Stimulated activated CD4-positive, alpha-beta T cell treated with anti-CD3 and anti-CD28 coated beads, Interleukin-4, amount 100 ng/mL, for 1 hour (primary cell): ENCODE data around the gene F13B.
"Not testable (repeated sequence)": the region's sequence is repeated elsewhere in the genome, so short reads cannot be mapped to it uniquely, and the experiment has no call there.

Experiments
- DNase-seq: peaks from one replicate; pipeline ENCODE4 v3.0.0-alpha.2; 2020

F13B gene, protein sequence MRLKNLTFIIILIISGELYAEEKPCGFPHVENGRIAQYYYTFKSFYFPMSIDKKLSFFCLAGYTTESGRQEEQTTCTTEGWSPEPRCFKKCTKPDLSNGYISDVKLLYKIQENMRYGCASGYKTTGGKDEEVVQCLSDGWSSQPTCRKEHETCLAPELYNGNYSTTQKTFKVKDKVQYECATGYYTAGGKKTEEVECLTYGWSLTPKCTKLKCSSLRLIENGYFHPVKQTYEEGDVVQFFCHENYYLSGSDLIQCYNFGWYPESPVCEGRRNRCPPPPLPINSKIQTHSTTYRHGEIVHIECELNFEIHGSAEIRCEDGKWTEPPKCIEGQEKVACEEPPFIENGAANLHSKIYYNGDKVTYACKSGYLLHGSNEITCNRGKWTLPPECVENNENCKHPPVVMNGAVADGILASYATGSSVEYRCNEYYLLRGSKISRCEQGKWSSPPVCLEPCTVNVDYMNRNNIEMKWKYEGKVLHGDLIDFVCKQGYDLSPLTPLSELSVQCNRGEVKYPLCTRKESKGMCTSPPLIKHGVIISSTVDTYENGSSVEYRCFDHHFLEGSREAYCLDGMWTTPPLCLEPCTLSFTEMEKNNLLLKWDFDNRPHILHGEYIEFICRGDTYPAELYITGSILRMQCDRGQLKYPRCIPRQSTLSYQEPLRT

DNA sequence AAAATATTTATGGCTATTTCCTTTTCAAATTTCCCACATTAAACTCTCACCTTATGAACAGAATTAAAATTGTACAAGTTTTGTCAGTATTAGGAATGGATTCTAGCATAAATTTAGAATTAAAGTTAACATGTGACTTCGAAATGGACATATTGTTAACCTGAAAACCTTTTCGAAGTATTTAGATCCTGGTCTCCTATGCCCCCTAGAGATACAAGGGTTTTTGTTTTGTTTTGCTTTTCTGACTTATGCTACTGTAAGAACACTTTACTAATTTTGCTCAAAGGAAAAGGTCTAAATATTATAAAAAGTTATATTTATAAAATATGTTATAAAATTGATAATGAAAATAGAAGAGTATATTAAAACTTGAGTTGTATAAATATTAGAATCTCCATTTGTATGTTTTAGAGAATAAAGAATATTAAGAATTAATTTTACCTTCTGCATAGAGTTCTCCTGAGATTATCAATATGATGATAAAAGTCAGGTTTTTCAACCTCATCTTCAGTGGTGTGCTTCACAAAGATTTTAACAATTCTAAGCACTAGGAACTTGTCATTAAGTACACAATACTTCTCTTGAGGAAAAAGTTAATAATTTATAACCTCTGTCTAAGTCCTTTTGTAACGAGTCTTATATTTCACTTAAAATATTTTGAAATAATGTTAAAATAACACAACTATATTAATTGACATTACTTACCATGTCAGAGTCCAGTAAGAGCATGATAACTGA, at the start of gene F13B:
Gene F13B, minus strand, starts transcription at position 542 of the 738 bp plus-strand sequence. Its CDS starts 37 bp downstream, at position 505.
- DNase-seq = no peak

DNA sequence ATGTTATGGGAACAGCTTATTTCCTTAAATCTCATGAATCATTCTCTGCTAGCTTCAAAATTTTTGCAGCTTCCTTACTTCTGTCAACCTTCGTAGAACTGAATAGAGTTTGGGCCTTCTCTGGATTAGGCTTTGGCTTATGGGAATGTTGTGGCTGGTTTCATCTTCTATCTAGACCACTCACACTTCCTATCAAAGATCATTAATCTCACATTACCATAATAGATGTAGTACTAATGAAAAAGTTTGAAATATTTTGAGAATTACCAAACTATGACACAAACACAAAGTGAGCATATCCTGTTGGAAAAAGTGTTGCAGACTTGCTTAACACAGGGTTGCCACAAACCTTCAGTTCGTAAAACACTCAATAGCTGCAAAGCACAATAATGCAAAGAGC, 49.1 kb upstream of the F13B start:
- no peak for DNase-seq

DNA sequence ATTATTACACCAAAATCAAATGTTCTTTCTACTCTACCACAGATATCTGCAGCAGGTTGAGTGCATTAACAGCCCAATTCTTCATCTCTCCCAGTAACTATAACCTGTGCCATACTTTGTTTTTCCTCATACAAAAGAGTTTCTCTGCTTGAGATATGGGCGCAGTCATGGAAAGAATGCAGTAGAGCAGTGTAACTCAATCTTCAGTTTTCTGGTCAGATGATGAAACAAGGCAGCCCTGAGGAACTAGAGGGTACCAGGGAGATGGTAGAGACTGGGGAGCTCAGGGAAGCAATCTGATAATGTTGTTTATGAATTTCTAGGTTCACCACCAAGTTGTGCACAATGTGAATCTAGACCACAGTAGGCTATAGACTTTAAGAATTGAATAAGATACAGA, 39.8 kb upstream of the F13B start:
- no peak for DNase-seq

DNA sequence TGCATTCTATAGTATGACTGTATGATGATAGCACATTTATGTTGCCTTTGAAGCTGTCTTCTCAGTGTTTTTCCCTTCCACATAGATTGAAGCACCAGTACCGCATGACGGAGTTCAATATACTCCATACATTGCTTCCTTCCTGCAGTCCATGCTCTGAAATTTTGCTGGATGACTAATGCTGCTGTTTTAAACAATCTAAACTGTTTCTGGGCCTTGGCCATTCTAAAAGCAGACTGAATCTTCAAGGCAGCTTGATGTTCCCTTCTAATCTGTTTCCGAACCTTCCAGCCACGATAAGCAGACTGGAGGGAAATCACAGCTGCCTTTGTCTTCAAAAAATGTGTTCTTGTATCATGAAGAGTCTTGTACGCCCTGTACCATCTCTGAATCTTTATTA, 36.2 kb upstream of the F13B start:
- no peak for DNase-seq

DNA sequence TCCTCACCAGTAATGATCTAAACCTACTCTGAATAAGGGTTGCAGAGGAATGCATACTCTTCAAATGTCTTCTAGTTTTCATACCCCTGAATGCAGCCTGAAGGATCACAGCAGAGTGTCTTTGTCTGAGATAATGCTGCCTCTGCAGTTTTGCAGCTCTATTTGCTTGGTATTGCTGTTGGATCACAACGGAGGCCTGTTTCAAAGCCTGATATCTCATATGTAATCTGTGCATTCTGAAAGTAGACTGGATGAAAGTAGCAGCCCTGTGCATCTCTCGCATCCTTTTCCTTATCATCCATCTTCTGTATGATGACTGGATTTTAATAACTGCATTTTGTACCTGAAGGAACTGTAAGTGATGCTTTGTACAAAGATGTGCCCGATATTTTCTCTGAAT, 34.9 kb upstream of the F13B start:
- DNase-seq = no peak

DNA sequence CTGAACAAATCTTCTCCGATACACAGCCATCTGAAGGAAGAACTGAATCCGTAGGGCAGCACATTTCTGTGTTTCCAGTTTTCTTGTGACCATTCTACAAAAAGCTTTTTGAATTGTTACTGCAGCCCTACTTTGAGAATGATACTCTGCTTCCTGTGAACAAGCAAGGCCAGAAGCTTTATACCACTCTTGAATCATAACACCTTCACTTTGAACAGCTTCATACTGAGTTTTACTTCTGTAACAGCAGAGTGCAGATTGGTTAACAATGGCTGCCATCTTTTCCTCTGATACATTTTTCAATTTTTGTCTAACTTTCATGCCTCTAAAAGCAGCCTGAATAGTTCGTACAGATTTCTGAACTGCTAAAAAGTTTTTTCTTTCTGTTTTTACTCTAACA, 33.6 kb upstream of the F13B start:
- DNase-seq = no peak

DNA sequence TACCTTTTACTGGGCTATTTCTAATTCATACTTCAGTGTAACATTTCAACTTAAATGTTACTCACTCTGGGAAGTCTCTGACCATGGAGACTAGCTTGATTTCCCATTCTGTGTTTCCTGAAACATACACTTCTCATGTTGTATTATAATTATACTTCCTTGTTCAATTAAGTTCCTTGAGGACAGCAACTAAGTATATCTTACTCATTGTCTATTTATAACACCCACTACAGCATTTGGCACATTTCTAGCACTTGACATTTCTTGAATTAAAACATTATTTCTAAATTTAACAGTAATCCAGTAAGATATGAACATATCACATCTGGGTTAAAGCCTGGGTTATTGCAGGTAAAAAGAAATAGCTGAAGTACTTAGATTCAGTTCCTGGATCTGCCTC, 32.4 kb upstream of the F13B start:
- no peak for DNase-seq

DNA sequence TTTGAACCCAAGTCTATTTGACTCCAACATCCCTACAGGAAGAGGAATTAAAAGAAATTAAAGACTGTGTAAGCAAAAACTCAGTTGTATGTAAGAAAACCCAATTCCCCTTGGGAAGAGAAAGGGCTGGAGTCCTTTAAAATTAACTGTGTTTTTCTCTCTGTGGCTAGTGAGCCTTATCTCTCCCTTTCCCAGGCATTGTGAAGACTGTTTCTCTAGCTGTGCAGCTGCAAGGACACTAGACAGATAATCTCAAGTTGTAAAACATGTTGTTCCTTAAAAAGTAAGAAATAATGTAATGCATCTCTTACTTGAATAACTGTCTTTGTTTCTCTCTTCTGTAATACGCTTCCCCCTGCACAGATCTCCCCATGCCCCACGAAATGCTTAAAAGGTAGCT, 29.9 kb upstream of the F13B start:
- not testable (repeated sequence) for DNase-seq

DNA sequence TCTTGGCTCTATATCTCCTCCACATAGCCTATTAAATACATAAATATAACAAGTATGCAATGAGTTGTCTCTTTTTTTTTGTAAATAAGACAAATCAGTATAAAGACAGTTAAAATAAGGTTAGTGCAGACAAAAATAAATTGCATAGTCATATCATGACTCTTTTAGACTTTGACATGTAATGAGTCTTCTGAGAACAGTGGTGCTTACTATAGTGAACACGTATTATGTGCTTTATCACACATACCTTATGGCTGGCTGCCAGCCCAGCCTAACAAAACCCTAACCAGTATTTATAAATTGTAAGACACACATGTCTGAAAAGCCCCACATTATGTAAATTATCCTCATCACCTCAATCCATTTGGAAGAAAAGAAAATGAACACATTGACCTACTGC, 29.1 kb upstream of the F13B start:
- no peak for DNase-seq

DNA sequence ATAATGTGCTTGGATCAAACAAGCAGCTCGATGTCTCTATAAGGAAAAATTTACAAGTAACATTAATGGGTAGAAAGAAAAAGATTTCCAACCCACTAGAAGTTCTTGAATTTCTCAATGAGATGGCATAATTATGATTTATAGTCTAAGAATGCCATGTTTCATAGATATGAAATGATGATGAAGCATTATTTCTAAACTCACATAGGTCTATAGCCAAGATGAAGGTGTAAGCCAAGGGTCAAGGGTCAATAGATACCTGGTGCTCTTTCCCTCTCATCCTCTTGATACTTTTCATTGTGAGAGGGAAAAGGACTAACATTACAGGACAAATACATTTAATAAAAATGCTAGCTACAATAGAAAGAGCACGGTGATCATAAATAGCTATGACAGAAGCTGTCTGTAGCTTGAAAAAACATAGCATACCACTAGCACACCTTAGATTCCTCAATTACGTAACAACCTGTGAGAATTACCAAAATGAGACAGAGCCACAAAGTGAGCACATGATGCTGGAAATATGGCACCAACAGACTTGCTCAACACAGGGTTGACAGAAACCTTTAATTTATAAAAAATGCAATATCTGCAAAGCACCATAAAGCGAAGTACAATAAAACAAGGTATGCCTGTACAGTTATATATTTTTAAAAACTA, 26.3 kb upstream of the F13B start:
- no peak for DNase-seq

DNA sequence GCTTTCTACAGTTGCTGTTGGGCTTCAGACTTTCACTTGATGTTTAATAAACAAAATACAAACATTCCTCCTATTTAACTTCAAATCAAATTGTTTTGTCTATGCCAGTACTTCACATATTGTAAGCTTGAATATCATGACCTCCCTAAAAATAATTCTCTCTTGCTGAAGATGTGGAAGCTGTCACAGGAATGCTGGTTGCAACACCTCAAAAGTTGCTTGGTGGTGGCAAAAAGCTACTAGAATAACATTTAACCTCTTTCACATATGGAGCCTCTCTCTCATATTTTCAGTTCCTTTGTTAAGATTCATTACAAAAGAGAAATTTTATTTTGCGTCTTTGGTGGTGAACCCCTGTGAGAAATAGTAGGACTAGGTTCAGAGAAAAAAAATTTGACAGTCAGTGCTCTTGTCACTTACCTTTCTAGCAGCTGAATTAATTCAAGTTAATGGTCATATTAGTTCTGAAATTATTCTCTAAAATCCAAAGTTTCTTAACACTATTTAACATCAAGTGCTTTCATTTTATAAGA, 25.5 kb upstream of the F13B start:
- DNase-seq = no peak

DNA sequence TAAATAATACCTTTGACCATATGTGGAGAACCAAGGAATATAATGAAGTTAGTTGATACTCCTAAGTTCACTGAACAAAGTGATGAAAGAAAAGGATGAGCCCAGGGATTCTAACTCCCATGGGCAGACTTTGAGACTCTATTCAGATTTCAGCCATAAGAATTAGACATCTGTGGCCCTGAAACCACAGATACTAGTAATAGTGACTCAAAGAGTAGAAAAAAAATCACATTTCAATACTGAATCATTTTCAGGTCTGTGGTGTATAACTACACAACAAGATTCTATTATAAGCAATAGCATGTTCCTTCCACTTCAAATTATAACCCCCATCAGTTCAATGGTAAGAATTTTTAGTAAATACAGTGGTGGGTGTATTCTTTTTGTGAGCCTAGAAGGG, 16.4 kb upstream of the F13B start:
- no peak for DNase-seq

DNA sequence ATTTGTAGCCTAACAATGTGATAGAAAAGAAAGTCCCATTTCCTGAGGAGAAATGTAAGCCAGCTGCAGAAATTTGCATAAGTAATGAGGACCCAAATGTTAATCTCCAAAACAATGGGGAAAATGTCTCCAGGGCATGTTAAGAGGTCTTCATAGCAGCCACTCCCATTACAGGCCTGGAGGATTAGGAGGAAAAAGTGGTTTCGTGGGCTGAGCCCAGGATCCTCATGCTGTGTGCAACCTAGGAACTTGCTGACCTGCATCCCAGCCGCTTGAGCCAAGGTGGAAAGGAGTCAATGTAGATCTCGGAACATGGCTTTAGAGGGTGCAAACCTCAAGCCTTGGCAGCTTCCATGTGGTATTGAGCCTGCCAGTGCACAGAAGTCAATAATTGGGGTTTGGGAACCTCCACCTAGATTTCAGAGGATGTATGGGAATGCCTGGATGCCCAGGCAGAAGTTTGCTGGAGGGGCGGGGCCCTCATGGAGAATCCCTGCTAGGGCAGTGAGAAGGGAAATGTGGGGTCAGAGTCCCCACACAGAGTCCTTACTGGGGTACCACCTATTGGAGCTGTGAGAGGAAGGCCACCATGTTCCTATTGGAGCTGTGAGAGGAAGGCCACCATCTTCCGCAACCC, 14.2 kb upstream of the F13B start:
- DNase-seq = no peak

DNA sequence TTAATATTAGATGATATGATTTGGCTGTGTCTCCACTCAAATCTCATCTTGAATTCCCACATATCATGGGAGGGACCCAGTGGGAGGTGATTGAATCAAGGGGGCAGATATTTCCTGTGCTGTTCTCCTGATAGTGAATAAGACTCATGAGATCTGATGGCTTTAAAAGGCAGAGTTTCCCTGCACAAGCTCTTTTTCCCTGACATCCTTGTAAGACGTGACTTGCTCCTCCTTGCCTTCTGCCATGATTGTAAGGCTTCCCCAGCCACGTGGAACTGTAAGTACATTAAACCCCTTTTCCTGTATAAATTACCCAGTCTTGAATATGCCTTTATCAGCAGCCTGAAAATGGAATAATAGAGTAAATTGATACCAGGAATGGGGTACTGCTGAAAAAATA, 13.3 kb upstream of the F13B start:
- DNase-seq = no peak

DNA sequence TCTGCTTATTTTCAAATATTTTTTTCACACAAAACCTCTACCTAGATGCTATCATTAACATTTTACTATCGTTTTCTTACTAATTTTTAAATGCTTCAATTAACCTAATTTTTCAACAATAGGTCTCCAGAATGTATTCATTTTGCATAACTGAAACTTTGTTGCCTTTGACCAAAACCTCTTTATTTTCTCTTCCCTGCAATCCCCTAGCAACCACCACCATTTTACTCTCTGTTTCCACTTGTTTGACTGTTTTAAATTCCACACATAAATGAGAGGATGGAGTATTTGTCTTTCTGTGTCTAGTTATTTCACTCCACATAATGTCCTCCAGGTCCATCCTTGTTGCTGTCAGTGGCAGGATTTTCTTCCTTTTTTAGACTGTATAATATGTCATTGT, 9.5 kb upstream of the F13B start:
- DNase-seq = no peak

DNA sequence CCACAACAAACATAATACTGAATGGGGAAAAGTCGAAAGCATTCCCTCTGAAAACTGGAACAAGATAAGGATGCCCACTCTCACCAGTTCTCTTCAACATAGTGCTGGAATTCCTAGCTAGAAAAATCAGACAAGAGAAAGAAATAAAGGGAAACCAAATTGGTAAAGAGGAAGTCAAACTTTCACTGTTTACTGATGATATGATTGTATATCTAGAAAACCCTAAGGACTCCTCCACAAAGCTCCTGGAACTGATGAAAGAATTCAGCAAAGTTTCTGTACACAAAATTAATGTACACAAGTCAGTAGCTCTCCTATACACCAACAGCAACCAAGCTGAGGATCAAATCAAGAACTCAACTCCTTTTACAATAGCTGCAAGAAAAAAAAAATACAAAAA, 6.9 kb upstream of the F13B start:
- no peak for DNase-seq

DNA sequence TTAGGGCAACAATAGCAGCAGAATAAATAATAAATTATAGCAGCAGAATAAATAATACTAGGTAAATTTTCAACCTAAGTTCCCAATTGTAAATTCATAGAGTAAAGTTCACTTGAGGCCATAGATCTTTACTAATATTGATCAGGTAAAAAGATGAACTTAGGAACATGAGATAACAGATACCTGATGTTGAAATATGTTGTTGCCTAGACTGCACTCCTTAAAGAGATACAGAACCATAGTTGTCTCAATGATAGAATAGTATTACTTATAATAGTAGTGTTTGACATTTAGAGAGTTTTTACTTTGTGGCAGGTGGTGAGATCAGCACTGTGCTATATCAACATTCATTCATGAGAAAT, 378 bp upstream of the F13B start:
- DNase-seq = no peak

DNA sequence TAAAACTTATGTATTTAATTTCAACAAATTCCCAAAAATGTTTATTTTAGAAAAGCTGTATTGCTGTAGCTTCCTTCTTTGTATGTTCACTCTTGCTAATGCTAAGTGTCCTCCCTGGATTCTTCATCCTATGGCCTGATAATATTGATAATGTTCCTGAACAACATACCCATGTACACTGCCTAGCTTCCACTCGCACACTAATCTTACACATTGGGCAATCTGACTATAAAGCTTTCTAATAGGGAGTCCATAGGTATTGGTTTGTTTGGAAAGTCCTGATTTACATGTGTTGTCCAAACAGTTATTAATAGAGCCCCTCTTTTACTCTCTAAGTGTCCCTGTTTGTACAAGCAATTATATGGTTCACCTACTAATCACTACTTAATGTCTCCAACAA, 783 bp downstream of the F13B start:
- no peak for DNase-seq

DNA sequence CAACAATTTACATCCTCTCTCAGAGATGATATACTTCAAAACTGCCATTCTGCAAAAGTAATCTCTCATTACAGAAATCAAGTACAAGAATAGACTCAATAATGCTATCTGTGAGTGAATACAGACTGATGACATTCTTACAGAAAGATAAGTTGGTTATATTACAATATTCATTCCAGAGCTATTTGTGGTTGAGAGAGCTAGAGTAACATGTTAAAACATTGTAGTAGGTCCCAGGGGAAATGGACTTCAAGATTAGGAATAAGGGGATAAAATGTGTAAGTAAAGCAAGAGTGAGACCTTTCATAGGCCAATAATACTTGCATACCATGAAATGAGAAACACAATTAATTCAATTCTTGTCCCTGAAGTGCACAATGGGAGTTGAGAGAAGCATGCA, 1.5 kb downstream of the F13B start:
- no peak for DNase-seq

DNA sequence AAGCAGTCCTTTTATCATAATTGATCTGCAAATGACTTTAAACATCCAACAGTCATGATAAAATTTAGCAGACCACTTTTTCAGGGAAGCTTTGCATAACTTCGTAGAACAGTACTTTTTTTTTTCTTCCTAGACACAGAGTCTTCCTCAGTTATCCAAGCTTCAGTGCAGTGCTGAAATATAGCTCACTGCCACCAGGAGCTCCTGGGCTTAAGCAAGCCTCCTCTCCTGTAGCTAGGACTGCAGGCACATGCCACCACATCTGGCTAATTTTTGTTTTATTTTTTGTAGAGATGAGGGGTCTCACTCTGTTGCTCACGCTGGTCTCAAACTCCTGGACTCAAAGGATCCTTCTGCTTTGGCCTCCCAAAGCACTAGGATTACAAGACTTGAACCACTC, 3.8 kb downstream of the F13B start:
- DNase-seq = no peak

DNA sequence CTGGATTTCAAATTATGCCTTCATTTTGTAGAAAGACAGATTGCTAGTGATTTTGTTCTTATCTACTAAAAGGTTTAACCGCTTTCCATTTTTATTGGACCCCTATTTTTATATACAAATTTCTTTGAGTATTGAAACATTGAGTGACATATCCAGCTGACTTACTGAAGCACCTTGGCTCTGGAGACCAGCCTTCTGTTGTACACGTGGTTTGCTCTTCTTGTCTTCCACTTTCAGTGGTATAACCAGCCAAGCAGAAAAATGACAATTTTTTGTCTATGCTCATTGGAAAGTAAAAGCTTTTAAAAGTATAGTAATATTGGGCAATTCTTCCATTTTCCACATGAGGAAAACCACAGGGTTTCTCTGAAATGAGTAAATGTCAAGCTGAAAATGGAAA, 4.4 kb downstream of the F13B start:
- no peak for DNase-seq

DNA sequence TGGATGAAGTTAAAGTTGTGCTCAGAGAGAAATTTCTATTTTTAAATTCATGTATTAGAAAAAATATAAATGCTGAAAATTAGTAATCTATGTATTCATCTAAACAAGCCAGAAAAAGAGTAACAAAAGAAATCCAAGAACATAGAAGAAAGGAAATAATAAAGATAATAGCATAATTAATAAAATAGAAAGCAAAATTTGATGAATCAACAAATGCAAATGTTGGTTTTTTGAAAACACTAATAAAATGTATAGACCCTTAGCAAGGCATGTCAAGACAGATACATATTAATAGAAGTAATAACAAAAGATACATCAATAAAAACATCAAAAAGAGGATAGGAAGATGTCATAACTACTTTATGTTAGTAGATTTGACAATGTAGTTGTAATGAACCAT, 18.0 kb downstream of the F13B start:
- DNase-seq = no peak
